ENCODE results near the gene MYO5B. TPM values are rescaled to one million over a fixed set of nuclear protein-coding genes. Genes with fewer than 3 reads are reported as not detected.

Gene MYO5B
- total RNA-seq, 4 donors from 2014 or later: 105 to 213 (median 183) TPM

GRCh38 chr18:49971462-49971861, 223.5 kb downstream of the MYO5B start:
- Histone ChIP-seq H3K36me3 (peaks cover 0 to 19% (median 0%) of the 10 kb centered on the region in 3 donors), H3K27ac (no peak overlapping the region), H3K9me3 (no peaks in the 10 kb centered on the region), H3K27me3 (no peaks in the 10 kb centered on the region), H3K4me1 (peaks cover 0 to 26% (median 0%) of the 10 kb centered on the region in 4 donors), H3K4me3 (no peak overlapping the region)
- DNase-seq: no peak
- TF ChIP-seq POLR2A (IDR thresholded peaks at IDR 0.05): no peak
- TF ChIP-seq, protein P1, sequence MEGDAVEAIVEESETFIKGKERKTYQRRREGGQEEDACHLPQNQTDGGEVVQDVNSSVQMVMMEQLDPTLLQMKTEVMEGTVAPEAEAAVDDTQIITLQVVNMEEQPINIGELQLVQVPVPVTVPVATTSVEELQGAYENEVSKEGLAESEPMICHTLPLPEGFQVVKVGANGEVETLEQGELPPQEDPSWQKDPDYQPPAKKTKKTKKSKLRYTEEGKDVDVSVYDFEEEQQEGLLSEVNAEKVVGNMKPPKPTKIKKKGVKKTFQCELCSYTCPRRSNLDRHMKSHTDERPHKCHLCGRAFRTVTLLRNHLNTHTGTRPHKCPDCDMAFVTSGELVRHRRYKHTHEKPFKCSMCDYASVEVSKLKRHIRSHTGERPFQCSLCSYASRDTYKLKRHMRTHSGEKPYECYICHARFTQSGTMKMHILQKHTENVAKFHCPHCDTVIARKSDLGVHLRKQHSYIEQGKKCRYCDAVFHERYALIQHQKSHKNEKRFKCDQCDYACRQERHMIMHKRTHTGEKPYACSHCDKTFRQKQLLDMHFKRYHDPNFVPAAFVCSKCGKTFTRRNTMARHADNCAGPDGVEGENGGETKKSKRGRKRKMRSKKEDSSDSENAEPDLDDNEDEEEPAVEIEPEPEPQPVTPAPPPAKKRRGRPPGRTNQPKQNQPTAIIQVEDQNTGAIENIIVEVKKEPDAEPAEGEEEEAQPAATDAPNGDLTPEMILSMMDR (IDR thresholded peaks at IDR 0.05): no peak

DNA sequence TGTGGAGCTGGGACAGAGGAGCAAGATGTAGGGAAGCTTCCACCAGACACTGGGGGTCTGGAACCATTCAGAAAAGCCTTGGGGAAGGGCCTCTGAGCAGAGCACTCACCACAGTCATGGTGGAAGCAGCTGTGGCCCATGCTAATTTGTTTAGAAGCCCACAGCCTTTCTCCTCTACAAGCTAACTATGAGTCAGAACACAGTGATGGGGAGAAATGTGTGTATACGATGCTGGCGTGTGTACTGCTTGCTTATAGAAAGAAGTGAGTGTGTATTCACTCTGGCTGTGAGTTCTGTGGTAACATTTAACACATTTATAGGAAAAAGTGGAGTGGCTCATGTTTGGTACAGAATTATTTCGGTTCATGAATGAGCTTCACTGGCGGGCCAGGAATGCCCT, 224.6 kb downstream of the MYO5B start:
- DNase-seq: no peak
- H3K4me3 ChIP-seq: no peak overlapping the region
- peaks cover 0 to 31% (median 0%) of the 10 kb centered on the region in 4 donors for H3K4me1 ChIP-seq

GRCh38 chr18:49968644-49969309, 226.2 kb downstream of the MYO5B start:
- Histone ChIP-seq H3K4me1 (peaks cover 0 to 31% (median 0%) of the 10 kb centered on the region in 4 donors), H3K9me3 (no peaks in the 10 kb centered on the region), H3K4me3 (no peak overlapping the region), H3K36me3 (peaks cover 0 to 14% (median 0%) of the 10 kb centered on the region in 3 donors), H3K27ac (peak overlapping the region in 1 of 4 donors; percentile 78), H3K27me3 (no peaks in the 10 kb centered on the region)
- DNase-seq: no peak
- TF ChIP-seq, protein P1 (IDR thresholded peaks at IDR 0.05): no peak
- no peak for TF ChIP-seq POLR2A (IDR thresholded peaks at IDR 0.05)

More for the DNA sequence above, 224.6 kb downstream of the MYO5B start:
- H3K9me3 ChIP-seq: no peaks in the 10 kb centered on the region
- H3K36me3 ChIP-seq: peaks cover 0 to 18% (median 0%) of the 10 kb centered on the region in 3 donors
- H3K27me3 ChIP-seq: no peaks in the 10 kb centered on the region
- no peak overlapping the region for H3K27ac ChIP-seq
- no peak for TF ChIP-seq POLR2A (IDR thresholded peaks at IDR 0.05)
- TF ChIP-seq, protein P1 (IDR thresholded peaks at IDR 0.05): no peak

DNA sequence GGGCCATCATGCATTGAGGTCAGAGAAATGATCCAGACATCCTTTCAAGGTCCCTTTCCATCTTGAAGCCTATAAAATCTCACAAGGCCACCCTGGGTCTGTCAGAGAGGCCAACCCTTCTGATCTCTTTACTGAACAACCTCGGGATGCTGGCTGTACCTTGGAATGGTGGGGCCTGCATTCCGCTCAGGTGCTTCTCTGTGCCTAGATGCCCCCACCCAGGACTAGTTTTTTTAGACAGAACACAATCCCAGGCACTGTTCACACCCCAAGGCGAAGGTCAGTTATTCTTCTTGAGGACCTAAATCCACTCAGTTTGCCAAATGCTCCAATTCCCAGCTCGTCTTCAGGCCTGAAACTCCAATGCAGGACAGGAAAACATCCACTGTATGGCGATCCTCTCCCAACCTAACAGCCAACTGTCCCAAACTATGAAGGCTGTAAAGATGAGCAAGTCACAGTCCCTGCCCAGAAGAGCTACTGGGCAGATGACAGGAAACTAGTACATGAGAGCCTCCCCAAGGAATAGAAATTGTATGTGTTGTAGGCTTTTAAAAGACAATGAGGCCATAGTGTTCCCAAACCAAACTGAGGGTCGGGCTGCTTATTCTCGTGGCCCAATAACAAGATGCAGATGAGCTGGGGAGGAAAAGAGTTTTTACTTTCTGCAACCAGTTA, 227.2 kb downstream of the MYO5B start:
- H3K27ac ChIP-seq: peak overlapping the region in 2 of 4 donors; percentile 68 to 78
- H3K27me3 ChIP-seq: no peaks in the 10 kb centered on the region
- H3K4me1 ChIP-seq: peaks cover 0 to 31% (median 0%) of the 10 kb centered on the region in 4 donors
- no peaks in the 10 kb centered on the region for H3K9me3 ChIP-seq
- DNase-seq: peak in 1 of 3 donors; percentile 56
- H3K4me3 ChIP-seq: no peak overlapping the region
- no peak for TF ChIP-seq POLR2A (IDR thresholded peaks at IDR 0.05)
- TF ChIP-seq, protein P1 (IDR thresholded peaks at IDR 0.05): no peak
- H3K36me3 ChIP-seq: peaks cover 0 to 12% (median 0%) of the 10 kb centered on the region in 3 donors

GRCh38 chr18:49967171-49967570, 227.8 kb downstream of the MYO5B start:
- peaks cover 0 to 9% (median 0%) of the 10 kb centered on the region in 3 donors for H3K36me3 ChIP-seq
- peak overlapping the region in 2 of 4 donors; percentile 68 to 78 for H3K27ac ChIP-seq
- H3K9me3 ChIP-seq: no peaks in the 10 kb centered on the region
- DNase-seq: no peak
- no peak overlapping the region for H3K4me3 ChIP-seq
- peaks cover 0 to 31% (median 0%) of the 10 kb centered on the region in 4 donors for H3K4me1 ChIP-seq
- no peaks in the 10 kb centered on the region for H3K27me3 ChIP-seq
- TF ChIP-seq, protein P1 (IDR thresholded peaks at IDR 0.05): peak in 1 of 6 experiments; percentile 4
- no peak for TF ChIP-seq POLR2A (IDR thresholded peaks at IDR 0.05)

Data from Peyer's patch (tissue), 4 donors.